ENCODE data around the gene SLCO3A1.

DNA sequence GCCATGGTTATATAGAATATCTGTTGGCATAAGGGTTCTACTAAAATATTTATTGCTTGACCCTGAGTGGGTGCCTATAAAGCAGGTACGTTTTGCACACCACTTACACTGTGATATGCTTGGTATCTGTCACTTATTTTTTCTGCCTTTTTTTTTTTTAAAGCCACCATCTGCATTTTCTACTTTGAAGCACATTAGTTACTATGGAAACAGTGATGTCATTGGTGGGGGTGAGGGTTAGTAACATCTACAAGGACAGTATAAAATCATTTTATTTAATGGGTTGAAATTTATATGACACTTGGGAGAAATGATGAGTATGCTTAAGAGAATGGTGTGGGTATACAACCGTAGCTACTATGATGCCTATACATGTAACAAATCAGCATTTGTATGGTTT is 25.6 kb downstream of the SLCO3A1 start:
- TF ChIP-seq, protein P1, sequence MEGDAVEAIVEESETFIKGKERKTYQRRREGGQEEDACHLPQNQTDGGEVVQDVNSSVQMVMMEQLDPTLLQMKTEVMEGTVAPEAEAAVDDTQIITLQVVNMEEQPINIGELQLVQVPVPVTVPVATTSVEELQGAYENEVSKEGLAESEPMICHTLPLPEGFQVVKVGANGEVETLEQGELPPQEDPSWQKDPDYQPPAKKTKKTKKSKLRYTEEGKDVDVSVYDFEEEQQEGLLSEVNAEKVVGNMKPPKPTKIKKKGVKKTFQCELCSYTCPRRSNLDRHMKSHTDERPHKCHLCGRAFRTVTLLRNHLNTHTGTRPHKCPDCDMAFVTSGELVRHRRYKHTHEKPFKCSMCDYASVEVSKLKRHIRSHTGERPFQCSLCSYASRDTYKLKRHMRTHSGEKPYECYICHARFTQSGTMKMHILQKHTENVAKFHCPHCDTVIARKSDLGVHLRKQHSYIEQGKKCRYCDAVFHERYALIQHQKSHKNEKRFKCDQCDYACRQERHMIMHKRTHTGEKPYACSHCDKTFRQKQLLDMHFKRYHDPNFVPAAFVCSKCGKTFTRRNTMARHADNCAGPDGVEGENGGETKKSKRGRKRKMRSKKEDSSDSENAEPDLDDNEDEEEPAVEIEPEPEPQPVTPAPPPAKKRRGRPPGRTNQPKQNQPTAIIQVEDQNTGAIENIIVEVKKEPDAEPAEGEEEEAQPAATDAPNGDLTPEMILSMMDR (IDR thresholded peaks at IDR 0.05): no peak
- TF ChIP-seq POLR2A (IDR thresholded peaks at IDR 0.05) (no peak), POLR2AphosphoS5 (IDR thresholded peaks at IDR 0.05) (no peak)

Measured in transverse colon (tissue), 4 donors.